ENCODE data around the gene VCAN. TPM values are rescaled to one million over a fixed set of nuclear protein-coding genes. Genes with fewer than 3 reads are reported as not detected.

The VCAN gene
- total RNA-seq, 1 donor from 2014 or later, result 71.2 TPM

GRCh38 chr5:83503662-83504061 lies 32.1 kb downstream of the VCAN start:
- Histone ChIP-seq H3K27me3 (no peaks in the 10 kb centered on the region), H3K36me3 (no peaks in the 10 kb centered on the region), H3K4me3 (no peak overlapping the region), H3K27ac (no peak overlapping the region), H3K9me3 (no peaks in the 10 kb centered on the region), H3K4me1 (no peaks in the 10 kb centered on the region)
- DNase-seq (ENCODE audit: extremely low spot score in 2 of 2), result no peak
- intact Hi-C loops (cut with DNase I), result no loop called here
- TF ChIP-seq CTCF (IDR thresholded peaks at IDR 0.05) (no peak), POLR2A (IDR thresholded peaks at IDR 0.05) (no peak), POLR2AphosphoS5 (IDR thresholded peaks at IDR 0.05; ENCODE audit: insufficient read depth in 1 of 2, low read depth in 1 of 2) (no peak)

GRCh38 chr5:83507431-83507830 lies 35.9 kb downstream of the VCAN start:
- Histone ChIP-seq H3K4me3 (no peak overlapping the region), H3K4me1 (peaks cover 6% of the 10 kb centered on the region), H3K36me3 (no peaks in the 10 kb centered on the region), H3K27me3 (no peaks in the 10 kb centered on the region), H3K27ac (no peak overlapping the region), H3K9me3 (no peaks in the 10 kb centered on the region)
- TF ChIP-seq POLR2A (IDR thresholded peaks at IDR 0.05), result no peak
- no peak for DNase-seq (ENCODE audit: extremely low spot score in 2 of 2)
- intact Hi-C loops (cut with DNase I), result no loop called here

GRCh38 chr5:83509540-83509939 lies 38.0 kb downstream of the VCAN start:
- Histone ChIP-seq H3K27me3 (no peaks in the 10 kb centered on the region), H3K4me3 (no peak overlapping the region), H3K36me3 (no peaks in the 10 kb centered on the region), H3K9me3 (no peaks in the 10 kb centered on the region), H3K27ac (peak overlapping the region; percentile 49), H3K4me1 (peaks cover 6% of the 10 kb centered on the region)
- no peak for DNase-seq (ENCODE audit: extremely low spot score in 2 of 2)
- intact Hi-C loops (cut with DNase I), result no loop called here
- TF ChIP-seq CTCF (IDR thresholded peaks at IDR 0.05) (no peak), POLR2A (IDR thresholded peaks at IDR 0.05) (no peak), POLR2AphosphoS5 (IDR thresholded peaks at IDR 0.05; ENCODE audit: insufficient read depth in 1 of 2, low read depth in 1 of 2) (no peak)

- Histone ChIP-seq H3K27me3 (no peaks in the 10 kb centered on the region), H3K4me3 (no peak overlapping the region), H3K27ac (peak overlapping the region; percentile 49), H3K9me3 (no peaks in the 10 kb centered on the region), H3K4me1 (peaks cover 6% of the 10 kb centered on the region), H3K36me3 (no peaks in the 10 kb centered on the region)
- DNase-seq (ENCODE audit: extremely low spot score in 2 of 2), result no peak
- intact Hi-C loops (cut with DNase I), result no loop called here
- TF ChIP-seq POLR2A (IDR thresholded peaks at IDR 0.05) (no peak), CTCF (IDR thresholded peaks at IDR 0.05) (no peak), POLR2AphosphoS5 (IDR thresholded peaks at IDR 0.05; ENCODE audit: insufficient read depth in 1 of 2, low read depth in 1 of 2) (no peak)
Observed at GRCh38 chr5:83510260-83510659, 38.7 kb downstream of the VCAN start.

- intact Hi-C loops (cut with DNase I), result no loop called here
- TF ChIP-seq CTCF (IDR thresholded peaks at IDR 0.05), result no peak
- no peak for TF ChIP-seq POLR2AphosphoS5 (IDR thresholded peaks at IDR 0.05; ENCODE audit: insufficient read depth in 1 of 2, low read depth in 1 of 2)
- TF ChIP-seq POLR2A (IDR thresholded peaks at IDR 0.05), result no peak
- no peaks in the 10 kb centered on the region for H3K27me3 ChIP-seq
- H3K4me1 ChIP-seq, result peaks cover 13% of the 10 kb centered on the region
- H3K36me3 ChIP-seq, result no peaks in the 10 kb centered on the region
- H3K4me3 ChIP-seq, result no peak overlapping the region
- H3K9me3 ChIP-seq, result no peaks in the 10 kb centered on the region
- no peak overlapping the region for H3K27ac ChIP-seq
- DNase-seq (ENCODE audit: extremely low spot score in 2 of 2), result no peak
Observed at GRCh38 chr5:83512061-83512745, 40.7 kb downstream of the VCAN start.
